Spinal cord (tissue), 10 donors: ENCODE results near the gene PRR7. TPM values are rescaled to one million over a fixed set of nuclear protein-coding genes. Genes with fewer than 3 reads are reported as not detected.
"Not testable (repeated sequence)": the region's sequence is repeated elsewhere in the genome, so short reads cannot be mapped to it uniquely, and the experiment has no call there.

Experiments
- DNase-seq, 6 donors: peaks; one replicate each; pipeline versions ENCODE4 v3.0.0 to v3.0.0-alpha.2; 2013 to 2015; ENCODE audit warnings: low spot score in 6 of 6, low read depth in 4 of 6
- H3K27ac ChIP-seq: one replicate; pipeline ENCODE4 v1.5.1; 2013; ENCODE audit warnings: low read depth, low read length, control low read depth
- H3K27me3 ChIP-seq: one replicate; pipeline ENCODE4 v1.6.1; 2013; ENCODE audit warnings: low read length; ENCODE audit not compliant: control insufficient read depth, insufficient read depth
- H3K36me3 ChIP-seq: one replicate; pipeline ENCODE4 v1.6.1; 2013; ENCODE audit warnings: low read length; ENCODE audit not compliant: control insufficient read depth, insufficient read depth
- H3K4me1 ChIP-seq: one replicate; pipeline ENCODE4 v1.6.1; 2013; ENCODE audit warnings: low read length; ENCODE audit not compliant: control insufficient read depth, insufficient read depth
- H3K4me3 ChIP-seq: one replicate; pipeline ENCODE4 v1.5.1; 2013; ENCODE audit warnings: low read depth, low read length, control low read depth
- H3K9me3 ChIP-seq: one replicate; pipeline ENCODE4 v1.6.1; 2013; ENCODE audit warnings: low read length; ENCODE audit not compliant: control insufficient read depth, insufficient read depth
- WGBS: methylation state at CpG from one replicate; pipeline ENCODE4 v1.1.5; 2013; ENCODE audit warnings: missing lambda C conversion rate; ENCODE audit not compliant: insufficient coverage; 5-methylcytosine and 5-hydroxymethylcytosine counted together
- polyA plus RNA-seq, 2 donors: library from polyadenylated mRNA; unstranded; fragments of 120-200 nt; gene quantifications; one replicate each; pipeline ENCODE4 v1.2.1, GENCODE V29; 2013; ENCODE audit not compliant: insufficient read length in 2 of 2
- total RNA-seq, 2 donors: library from RNA; depleted of rRNA in 1 of 2; stranded (reverse); fragments of 120-200 nt in 1 of 2; fragments of >200 nt in 1 of 2; gene quantifications; one replicate each; pipeline versions ENCODE4 v1.2.3 to v1.2.4, GENCODE V29; 2013 to 2014
- donor health status: healthy.

Gene PRR7
- total and polyA plus RNA-seq, 4 donors, result 4.3 to 31.7 (median 18.5) TPM

DNA sequence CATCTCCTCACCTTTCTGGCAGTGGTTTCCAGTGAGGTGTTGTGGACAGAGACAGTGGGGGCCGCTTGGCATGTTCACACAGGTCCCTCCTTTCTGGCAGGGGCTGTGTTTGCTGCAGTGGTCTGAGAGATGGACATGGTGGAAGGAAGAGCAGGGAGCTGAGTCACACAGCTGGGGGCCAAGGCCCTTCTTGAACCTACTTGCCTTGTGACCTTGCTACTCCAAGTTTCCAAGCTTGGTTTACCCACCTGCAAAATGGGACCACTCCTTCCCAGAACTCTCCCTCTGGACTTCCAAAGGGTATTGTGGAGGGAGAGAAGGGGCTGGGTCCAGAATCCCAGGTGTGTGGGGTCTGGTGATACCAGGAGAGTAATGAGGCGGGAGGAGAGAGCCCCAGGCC lies 41.3 kb upstream of the PRR7 start:
- H3K36me3 ChIP-seq, result no peaks in the 10 kb centered on the region
- no peak for DNase-seq
- H3K27ac ChIP-seq, result no peak overlapping the region
- H3K27me3 ChIP-seq, result peaks cover 48% of the 10 kb centered on the region
- H3K9me3 ChIP-seq, result no peaks in the 10 kb centered on the region
- H3K4me3 ChIP-seq, result no peak overlapping the region
- peaks cover 43% of the 10 kb centered on the region for H3K4me1 ChIP-seq
- 94% methylated on average over 2 of the region's 2 CpGs for WGBS

- 84% methylated on average over 4 of the region's 5 CpGs for whole genome bisulfite sequencing
- Histone ChIP-seq H3K27me3 (peaks cover 43% of the 10 kb centered on the region), H3K27ac (no peak overlapping the region), H3K4me1 (peaks cover 39% of the 10 kb centered on the region), H3K9me3 (no peaks in the 10 kb centered on the region), H3K36me3 (no peaks in the 10 kb centered on the region), H3K4me3 (no peak overlapping the region)
- no peak for DNase-seq
These were observed 40.8 kb upstream of the PRR7 start for GRCh38 chr5:177405805-177406204.

GRCh38 chr5:177409043-177409801 lies 37.4 kb upstream of the PRR7 start, which contains the start of gene F12:
F12 (minus strand) TSS chr5:177409564; CDS start chr5:177409527, 37 bp downstream.
- Histone ChIP-seq H3K4me3 (no peak within 1 kb of the TSS), H3K36me3 (no peaks in the 10 kb centered on the region), H3K4me1 (peaks cover 15% of the 10 kb centered on the region), H3K9me3 (no peaks in the 10 kb centered on the region), H3K27me3 (peaks cover 9% of the 10 kb centered on the region), H3K27ac (no peak within 1 kb of the TSS)
- DNase-seq, result no peak
- WGBS, result 89% methylated on average over 8 of the region's 9 CpGs

DNA sequence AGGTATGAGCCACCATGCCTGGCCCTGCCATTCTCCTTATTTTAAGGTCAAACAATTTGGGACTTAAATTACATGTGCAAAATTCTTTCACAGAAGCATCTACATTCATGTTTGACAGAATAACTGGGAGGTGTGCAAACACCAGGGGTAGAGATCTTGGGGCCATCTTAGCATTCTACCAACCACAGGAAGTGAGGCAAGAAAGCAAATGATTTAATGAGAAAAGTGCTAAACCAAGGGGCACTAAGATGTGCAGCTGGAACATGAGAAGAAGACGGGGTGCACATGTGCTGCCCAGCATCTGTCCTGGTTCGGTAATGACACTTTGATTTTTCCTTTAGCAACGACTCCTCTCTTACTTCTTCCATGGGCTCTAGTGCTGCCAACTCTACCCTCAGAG lies 36.0 kb upstream of the PRR7 start:
- Histone ChIP-seq H3K4me1 (peaks cover 1% of the 10 kb centered on the region), H3K27ac (no peak overlapping the region), H3K9me3 (no peaks in the 10 kb centered on the region), H3K36me3 (no peaks in the 10 kb centered on the region), H3K27me3 (peaks cover under 1% of the 10 kb centered on the region), H3K4me3 (no peak overlapping the region)
- 89% methylated on average over 3 of the region's 3 CpGs for WGBS
- DNase-seq, result no peak

DNA sequence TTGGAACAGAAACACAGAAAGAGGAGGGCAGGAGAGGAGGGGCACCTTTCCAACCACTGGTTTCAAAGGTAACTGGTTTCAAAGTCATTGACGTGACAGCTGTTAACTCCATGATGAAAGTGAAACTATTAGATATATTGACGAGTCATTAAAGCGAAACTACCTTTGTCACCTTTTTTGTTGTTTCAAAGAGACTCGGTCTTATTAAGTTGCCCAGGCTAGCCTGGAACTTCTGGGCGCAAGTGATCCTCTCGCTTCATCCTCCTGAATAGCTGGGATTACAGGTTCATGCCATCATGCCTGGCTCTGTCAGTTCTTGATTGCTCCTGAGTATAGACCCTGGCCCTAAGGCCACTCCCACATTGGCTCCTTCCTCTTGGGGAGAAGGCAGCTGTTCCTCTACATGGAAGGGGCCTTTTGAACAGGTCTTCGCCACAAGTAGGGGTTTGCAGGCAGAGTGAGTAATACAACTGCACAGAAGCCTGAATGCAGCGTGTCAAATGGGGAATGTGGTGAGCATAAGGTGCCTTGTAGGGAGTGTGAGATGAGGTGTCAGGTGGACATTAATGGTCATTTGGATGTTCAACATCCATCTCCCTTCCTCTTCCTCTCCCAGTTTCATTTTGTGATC lies 33.9 kb upstream of the PRR7 start:
- H3K36me3 ChIP-seq, result no peaks in the 10 kb centered on the region
- no peaks in the 10 kb centered on the region for H3K9me3 ChIP-seq
- DNase-seq, result no peak
- 85% methylated on average over 6 of the region's 8 CpGs for WGBS
- no peaks in the 10 kb centered on the region for H3K27me3 ChIP-seq
- H3K27ac ChIP-seq, result no peak overlapping the region
- H3K4me1 ChIP-seq, result no peaks in the 10 kb centered on the region
- no peak overlapping the region for H3K4me3 ChIP-seq

- no peaks in the 10 kb centered on the region for H3K9me3 ChIP-seq
- no peak for DNase-seq
- no peak overlapping the region for H3K27ac ChIP-seq
- no CpG with 5 or more reads among the region's 3 CpGs for WGBS
- H3K27me3 ChIP-seq, result no peaks in the 10 kb centered on the region
- no peak overlapping the region for H3K4me3 ChIP-seq
- no peaks in the 10 kb centered on the region for H3K4me1 ChIP-seq
- H3K36me3 ChIP-seq, result no peaks in the 10 kb centered on the region
These were observed 32.1 kb upstream of the PRR7 start for GRCh38 chr5:177414481-177414880.

GRCh38 chr5:177417081-177417480 lies 29.5 kb upstream of the PRR7 start:
- H3K4me3 ChIP-seq, H3K9me3 ChIP-seq, H3K36me3 ChIP-seq, H3K27ac ChIP-seq, H3K4me1 ChIP-seq, DNase-seq, H3K27me3 ChIP-seq: not testable (repeated sequence)
- 100% methylated on average over 2 of the region's 6 CpGs for WGBS

DNA sequence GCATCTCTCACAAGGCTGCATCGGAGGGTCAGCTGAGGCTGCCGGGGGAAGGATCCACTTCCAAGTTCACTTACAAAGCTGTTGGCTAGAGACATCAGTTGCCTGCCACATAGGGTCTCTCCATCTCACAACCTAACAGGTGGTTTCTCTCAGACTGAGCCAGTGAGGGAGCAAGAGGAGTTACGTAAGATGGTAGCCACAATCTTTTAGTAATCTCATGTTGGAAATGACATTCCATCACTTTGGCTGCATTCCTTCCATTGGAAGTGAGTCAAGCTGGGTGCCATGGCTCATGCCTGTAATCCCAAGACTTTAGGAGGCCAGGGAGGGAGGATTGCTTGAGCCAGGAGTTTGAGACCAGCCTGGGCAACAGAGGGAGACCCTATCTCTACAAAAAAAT lies 27.6 kb upstream of the PRR7 start:
- Histone ChIP-seq H3K27ac (no peak overlapping the region), H3K4me3 (no peak overlapping the region), H3K36me3 (no peaks in the 10 kb centered on the region), H3K4me1 (no peaks in the 10 kb centered on the region), H3K27me3 (no peaks in the 10 kb centered on the region), H3K9me3 (no peaks in the 10 kb centered on the region)
- no peak for DNase-seq
- WGBS, result 100% methylated on average over 1 of the region's 3 CpGs

DNA sequence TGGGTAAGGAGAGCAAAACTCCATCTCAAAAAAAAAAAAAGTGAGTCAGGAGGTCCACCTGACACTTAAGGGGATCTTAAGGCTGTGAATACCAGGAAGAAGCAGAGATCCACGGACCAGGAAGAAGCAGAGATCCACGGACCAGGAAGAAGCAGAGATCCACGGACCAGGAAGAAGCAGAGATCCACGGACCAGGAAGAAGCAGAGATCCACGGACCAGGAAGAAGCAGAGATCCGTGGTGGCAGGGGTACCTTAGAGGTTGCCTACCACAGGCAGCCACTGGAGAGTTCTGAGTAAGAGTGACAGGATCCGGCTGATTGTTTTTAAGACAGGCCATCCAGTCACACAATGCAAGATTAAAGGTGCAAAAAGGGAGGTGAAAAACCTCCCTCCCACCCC lies 26.1 kb upstream of the PRR7 start:
- H3K36me3 ChIP-seq, H3K4me1 ChIP-seq, DNase-seq, H3K27ac ChIP-seq, H3K4me3 ChIP-seq, H3K27me3 ChIP-seq, H3K9me3 ChIP-seq: not testable (repeated sequence)
- WGBS, result 82% methylated on average over 6 of the region's 7 CpGs
